Heart left ventricle (tissue), 16 donors: Measurements from ENCODE around the gene KRT85. TPM values are rescaled to one million over a fixed set of nuclear protein-coding genes. Genes with fewer than 3 reads are reported as not detected.

Experiments used
- ATAC-seq, 4 donors: fragments of 200-7000 bp; cut with Tn5 transposase; one replicate each; pipeline ENCODE4 v1.9.1; 2020 to 2022; ENCODE audit warnings: moderate library complexity in 4 of 4, mild to moderate bottlenecking in 3 of 4, moderate number of reproducible peaks in 1 of 4
- DNase-seq, 5 donors: peaks; one replicate each; pipeline ENCODE4 v3.0.0-alpha.2; 2020
- H3K27ac ChIP-seq, 12 donors: fragments of 200-600 bp; sonication (generic) in 4 of 12; one replicate each; pipeline versions ENCODE4 v1.5.0 to v1.8.0; 2016 to 2022; ENCODE audit warnings: mild to moderate bottlenecking in 2 of 12
- H3K27me3 ChIP-seq, 9 donors: fragments of 200-600 bp; sonication (generic) in 2 of 9; one replicate each; pipeline versions ENCODE4 v1.5.1 to v1.8.0; 2016 to 2022; ENCODE audit warnings: mild to moderate bottlenecking in 3 of 9
- H3K36me3 ChIP-seq, 9 donors: fragments of 200-600 bp; sonication (generic) in 2 of 9; one replicate each; pipeline versions ENCODE4 v1.5.0 to v1.8.0; 2018 to 2022; ENCODE audit warnings: mild to moderate bottlenecking in 2 of 9
- H3K4me1 ChIP-seq, 12 donors: fragments of 200-600 bp; sonication (generic) in 4 of 12; one replicate each; pipeline versions ENCODE4 v1.5.0 to v1.8.0; 2016 to 2022; ENCODE audit warnings: mild to moderate bottlenecking in 3 of 12
- H3K4me3 ChIP-seq, 12 donors: fragments of 200-600 bp; sonication (generic) in 4 of 12; one replicate each; pipeline versions ENCODE4 v1.5.0 to v1.8.0; 2017 to 2022; ENCODE audit warnings: mild to moderate bottlenecking in 9 of 12, moderate library complexity in 4 of 12
- H3K9me3 ChIP-seq, 12 donors: fragments of 200-600 bp; sonication (generic) in 4 of 12; one replicate each; pipeline versions ENCODE4 v1.5.0 to v1.8.0; 2016 to 2022; ENCODE audit warnings: mild to moderate bottlenecking in 1 of 12
- POLR2A ChIP-seq, 2 donors: fragments of 450-650 bp; IDR thresholded peaks; one replicate each; pipeline ENCODE4 v1.6.1; 2017; ENCODE audit warnings: antibody characterized with exemption in 2 of 2, mild to moderate bottlenecking in 2 of 2, moderate library complexity in 2 of 2
- WGBS, 4 donors: extraction: QIAGEN DNeasy Blood & Tissue Kit in 2 of 4; methylation state at CpG; one replicate each; pipeline versions ENCODE4 v1.1.5 to v1.1.7; 2013 to 2018; 5-methylcytosine and 5-hydroxymethylcytosine counted together
- intact Hi-C, 10 donors: fragments of 100-400 bp; cut with DNase I; formaldehyde crosslinking; loops; one replicate each; pipeline versions ENCODE4 v1.11.1 to v1.14.2; 2022
- polyA plus RNA-seq, 2 donors: library from polyadenylated mRNA; stranded (reverse); fragments of 200-250 nt; gene quantifications; one replicate each; pipeline ENCODE4 v1.2.3, GENCODE V29; 2013
- total RNA-seq, 9 donors: library from RNA; depleted of rRNA in 2 of 9; stranded (reverse); fragments of >200 nt in 2 of 9; fragmentation: NEBNext Ultra II Directional in 3 of 9; extraction: Animal tissue kit (Norgen Biotek cat#: 25700) in 3 of 9; gene quantifications; one replicate each; pipeline versions ENCODE4 v1.1.0 to v1.2.4, GENCODE V29; 2016 to 2023
- TF ChIP-seq, protein P1 (sequence below), 12 donors: fragments of 200-600 bp; sonication (generic) in 4 of 12; IDR thresholded peaks; one replicate each; pipeline versions ENCODE4 v1.5.0 to v1.8.0; 2018 to 2022; ENCODE audit warnings: antibody characterized with exemption in 12 of 12, mild to moderate bottlenecking in 5 of 12
- donor health status: ischemic (EF 13 %, LVEDD 7.1; RV severe dilation, severe dysfunction).
- donor health status: healthy with polysubstance abuse.
- donor health status: DM: no; HTN: yes; CAD: no.
- donor health status: DM: no; HTN: no; CAD: no.
- donor health status: ischemic (EF 25% LVEDD 6.9; RV normal size, moderate dysfunction).
- donor health status: ischemic (EF 25% LVEDD 5.7; RV mildly dilated, moderate dysfunction).
- donor health status: healthy.
- donor health status: DM: yes; HTN: yes; CAD: no.
- donor health status: ischemic (EF 35%, LVEDD 5.7; RV mildly dilated, moderate dysfunction).
- donor health status: nonischemic (EF 11% LVEDD 7.7; RV severe dilation, severe dysfunction).
- donor health status: DM: yes; HTN: yes; CAD: no.
- donor health status: PGD.
- donor health status: ischemic (EF 29% LVEDD 5.4; RV normal size, mild dysfunction).
- donor health status: nonischemic (EF 23%, LVEDD 6.1; RV moderate dilation, normal function).

Gene KRT85
- total and polyA plus RNA-seq, 11 donors = not detected

DNA sequence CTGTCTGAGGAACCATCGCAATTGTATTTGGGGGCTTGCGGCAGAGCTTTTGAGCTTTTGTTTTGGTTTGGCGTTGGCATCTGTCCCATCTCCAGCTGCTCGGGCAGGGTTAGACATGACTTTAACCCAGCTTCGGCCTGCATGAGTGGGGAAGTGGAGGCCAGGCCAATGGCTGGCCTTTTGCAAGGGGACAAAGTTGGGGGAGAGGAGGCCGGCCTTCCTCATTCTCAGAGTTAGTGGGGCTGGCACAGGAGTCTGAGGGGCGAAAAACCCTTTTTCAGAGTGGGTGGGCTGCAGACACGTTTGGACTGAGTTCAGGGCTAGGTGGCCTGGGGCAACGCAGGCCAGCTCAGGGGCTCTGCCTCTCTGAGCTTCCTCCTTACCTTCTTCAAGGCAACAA, 33.6 kb upstream of the KRT85 start:
- Histone ChIP-seq H3K27me3 (peaks cover 0 to 14% (median 0%) of the 10 kb centered on the region in 9 donors), H3K4me1 (no peaks in the 10 kb centered on the region), H3K36me3 (no peaks in the 10 kb centered on the region), H3K9me3 (no peaks in the 10 kb centered on the region), H3K27ac (no peak overlapping the region), H3K4me3 (no peak overlapping the region)
- WGBS, 4 donors = 86 to 95% (median 88%) methylated on average over 9 of the region's 9 CpGs
- no peak for ATAC-seq
- intact Hi-C loops = no loop called here
- TF ChIP-seq, protein P1, sequence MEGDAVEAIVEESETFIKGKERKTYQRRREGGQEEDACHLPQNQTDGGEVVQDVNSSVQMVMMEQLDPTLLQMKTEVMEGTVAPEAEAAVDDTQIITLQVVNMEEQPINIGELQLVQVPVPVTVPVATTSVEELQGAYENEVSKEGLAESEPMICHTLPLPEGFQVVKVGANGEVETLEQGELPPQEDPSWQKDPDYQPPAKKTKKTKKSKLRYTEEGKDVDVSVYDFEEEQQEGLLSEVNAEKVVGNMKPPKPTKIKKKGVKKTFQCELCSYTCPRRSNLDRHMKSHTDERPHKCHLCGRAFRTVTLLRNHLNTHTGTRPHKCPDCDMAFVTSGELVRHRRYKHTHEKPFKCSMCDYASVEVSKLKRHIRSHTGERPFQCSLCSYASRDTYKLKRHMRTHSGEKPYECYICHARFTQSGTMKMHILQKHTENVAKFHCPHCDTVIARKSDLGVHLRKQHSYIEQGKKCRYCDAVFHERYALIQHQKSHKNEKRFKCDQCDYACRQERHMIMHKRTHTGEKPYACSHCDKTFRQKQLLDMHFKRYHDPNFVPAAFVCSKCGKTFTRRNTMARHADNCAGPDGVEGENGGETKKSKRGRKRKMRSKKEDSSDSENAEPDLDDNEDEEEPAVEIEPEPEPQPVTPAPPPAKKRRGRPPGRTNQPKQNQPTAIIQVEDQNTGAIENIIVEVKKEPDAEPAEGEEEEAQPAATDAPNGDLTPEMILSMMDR (IDR thresholded peaks at IDR 0.05) = no peak
- no peak for TF ChIP-seq POLR2A (IDR thresholded peaks at IDR 0.05)
- no peak for DNase-seq

- Histone ChIP-seq H3K36me3 (no peaks in the 10 kb centered on the region), H3K27me3 (peaks cover 0 to 16% (median 0%) of the 10 kb centered on the region in 9 donors)
- WGBS, 4 donors = 93 to 95% (median 93%) methylated on average over 16 of the region's 16 CpGs
Observed at GRCh38 chr12:52399756-52400155, 32.5 kb upstream of the KRT85 start.

DNA sequence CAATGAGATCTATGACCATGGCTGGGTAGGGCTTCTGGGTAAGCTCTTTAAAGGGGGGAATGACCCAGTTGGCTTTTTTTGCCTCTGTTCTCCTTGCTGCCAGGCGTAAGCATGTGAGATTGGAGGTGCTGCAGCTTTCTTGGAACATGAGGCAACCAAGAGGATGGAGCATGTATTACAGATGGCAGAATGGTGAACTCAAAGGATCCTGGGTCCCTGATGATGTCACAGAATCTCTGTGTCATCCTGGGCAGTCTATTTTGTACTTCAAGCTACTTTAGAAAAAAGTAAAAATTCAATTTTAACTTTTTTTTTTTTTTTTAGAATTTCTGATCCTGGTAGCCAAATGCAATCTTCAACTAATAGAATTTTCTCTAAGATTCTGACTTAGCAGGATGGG, 30.9 kb upstream of the KRT85 start:
- TF ChIP-seq, protein P1 (IDR thresholded peaks at IDR 0.05) = no peak
- TF ChIP-seq POLR2A (IDR thresholded peaks at IDR 0.05) = no peak
- peaks cover 0 to 16% (median 0%) of the 10 kb centered on the region in 9 donors for H3K27me3 ChIP-seq
- H3K4me1 ChIP-seq = no peaks in the 10 kb centered on the region
- intact Hi-C loops = no loop called here
- H3K9me3 ChIP-seq = no peaks in the 10 kb centered on the region
- H3K27ac ChIP-seq = no peak overlapping the region
- no peaks in the 10 kb centered on the region for H3K36me3 ChIP-seq
- ATAC-seq (no peak), DNase-seq (no peak)
- 83 to 95% (median 91%) methylated on average over 1 of the region's 1 CpG for WGBS, 4 donors
- no peak overlapping the region for H3K4me3 ChIP-seq

More at GRCh38 chr12:52399756-52400155, 32.5 kb upstream of the KRT85 start:
- no peaks in the 10 kb centered on the region for H3K9me3 ChIP-seq
- no peak for DNase-seq
- H3K4me3 ChIP-seq = no peak overlapping the region
- no peaks in the 10 kb centered on the region for H3K4me1 ChIP-seq
- intact Hi-C loops = no loop called here
- no peak overlapping the region for H3K27ac ChIP-seq
- no peak for ATAC-seq
- no peak for TF ChIP-seq POLR2A (IDR thresholded peaks at IDR 0.05)
- TF ChIP-seq, protein P1 (IDR thresholded peaks at IDR 0.05) = no peak

DNA sequence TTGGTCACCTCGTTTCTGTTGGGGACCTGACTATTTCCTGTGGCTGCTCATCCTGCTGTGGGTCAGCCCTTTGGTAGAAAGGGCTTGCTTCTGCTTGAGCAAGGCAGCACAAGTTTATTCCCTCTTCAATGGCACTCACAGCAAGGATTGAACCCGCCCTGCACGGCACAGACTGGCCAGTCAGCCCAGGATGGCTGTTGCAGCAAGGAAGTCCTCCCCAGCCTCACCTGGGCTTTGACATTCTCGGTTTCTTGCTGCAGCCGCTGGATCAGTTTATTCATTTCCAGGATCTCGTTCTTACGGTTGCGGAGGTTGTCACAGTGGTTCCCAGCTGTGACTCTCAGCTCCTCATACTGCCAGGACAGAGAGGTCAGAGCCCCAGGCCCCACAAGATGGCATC, 29.4 kb upstream of the KRT85 start:
- intact Hi-C loops = no loop called here
- 75 to 83% (median 82%) methylated on average over 8 of the region's 8 CpGs for WGBS, 4 donors
- ATAC-seq (no peak), DNase-seq (no peak)
- Histone ChIP-seq H3K27me3 (peaks cover 0 to 16% (median 0%) of the 10 kb centered on the region in 9 donors), H3K4me3 (no peak overlapping the region), H3K9me3 (no peaks in the 10 kb centered on the region), H3K36me3 (no peaks in the 10 kb centered on the region), H3K4me1 (peaks cover 0 to under 1% (median 0%) of the 10 kb centered on the region in 12 donors), H3K27ac (no peak overlapping the region)
- no peak for TF ChIP-seq POLR2A (IDR thresholded peaks at IDR 0.05)
- TF ChIP-seq, protein P1 (IDR thresholded peaks at IDR 0.05) = no peak
